ENCODE data around the gene A2ML1.
"Not testable (repeated sequence)": the region's sequence is repeated elsewhere in the genome, so short reads cannot be mapped to it uniquely, and the experiment has no call there.

Gene A2ML1

GRCh38 chr12:8852119-8852518 lies 29.7 kb downstream of the A2ML1 start:
- no peak for DNase-seq (ENCODE audit: low read depth in 2 of 2)

DNA sequence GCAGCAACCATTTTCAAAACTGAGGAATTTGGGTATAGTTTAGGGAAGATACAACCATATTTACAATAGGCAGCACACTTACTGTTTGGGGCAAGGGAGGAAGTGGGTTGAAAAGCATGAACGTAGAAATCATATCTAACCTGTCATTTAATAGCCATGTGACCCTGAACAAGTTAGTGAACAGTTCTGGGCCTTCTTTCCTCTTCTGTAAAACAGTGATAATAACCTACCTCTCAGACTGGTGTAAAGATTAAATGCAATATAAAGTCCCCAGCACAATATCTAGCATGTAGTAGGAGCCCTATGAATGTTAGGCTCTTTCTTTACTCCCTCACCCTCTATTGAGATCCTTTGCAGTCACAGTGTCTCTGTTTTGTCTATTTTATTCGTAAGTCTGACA lies 33.5 kb downstream of the A2ML1 start:
- no peak for DNase-seq (ENCODE audit: low read depth in 2 of 2)

GRCh38 chr12:8859448-8859847 lies 37.0 kb downstream of the A2ML1 start:
- DNase-seq (ENCODE audit: low read depth in 2 of 2), result not testable (repeated sequence)

DNA sequence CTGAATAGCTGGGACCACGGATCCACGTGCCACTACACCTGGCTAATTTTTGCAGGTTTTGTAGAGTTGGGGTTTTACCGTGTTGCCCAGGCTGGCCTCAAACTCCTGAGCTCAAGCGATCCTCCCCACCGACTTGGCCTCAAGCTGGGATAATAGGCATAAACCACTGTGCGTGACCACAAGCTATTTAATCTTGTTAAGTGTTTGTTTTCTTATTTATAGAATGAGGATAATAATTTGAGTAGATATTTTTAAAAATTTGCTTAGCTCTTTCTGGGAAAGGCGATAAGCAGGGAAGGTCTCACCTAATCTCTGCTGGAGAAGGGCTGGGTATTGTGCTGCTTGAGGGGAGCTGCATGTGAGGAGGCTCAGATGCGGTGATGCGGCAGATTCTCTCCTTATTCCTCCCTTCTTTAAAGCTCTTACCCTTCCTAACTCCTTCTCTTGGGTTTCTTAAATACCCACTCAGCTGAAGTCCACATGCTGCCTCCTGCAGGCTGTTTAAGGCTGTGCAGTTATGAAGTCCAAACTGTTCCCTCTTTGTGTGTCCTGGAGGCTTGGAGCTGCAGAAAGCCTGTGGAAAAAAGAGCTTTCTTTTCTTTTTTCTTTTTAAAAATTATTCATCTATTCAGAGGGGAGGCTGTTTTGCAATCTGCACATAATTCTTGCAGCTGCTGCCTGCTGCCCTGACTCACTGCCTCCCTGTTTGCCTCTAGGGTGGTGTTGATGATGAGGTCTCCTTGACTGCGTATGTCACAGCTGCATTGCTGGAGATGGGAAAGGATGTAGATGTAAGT lies 37.9 kb downstream of the A2ML1 start:
- DNase-seq (ENCODE audit: low read depth in 2 of 2), result peak in 1 of 2 donors; percentile 10

- DNase-seq (ENCODE audit: low read depth in 2 of 2), result no peak
Measured at GRCh38 chr12:8866429-8866828, 44.0 kb downstream of the A2ML1 start.

DNA sequence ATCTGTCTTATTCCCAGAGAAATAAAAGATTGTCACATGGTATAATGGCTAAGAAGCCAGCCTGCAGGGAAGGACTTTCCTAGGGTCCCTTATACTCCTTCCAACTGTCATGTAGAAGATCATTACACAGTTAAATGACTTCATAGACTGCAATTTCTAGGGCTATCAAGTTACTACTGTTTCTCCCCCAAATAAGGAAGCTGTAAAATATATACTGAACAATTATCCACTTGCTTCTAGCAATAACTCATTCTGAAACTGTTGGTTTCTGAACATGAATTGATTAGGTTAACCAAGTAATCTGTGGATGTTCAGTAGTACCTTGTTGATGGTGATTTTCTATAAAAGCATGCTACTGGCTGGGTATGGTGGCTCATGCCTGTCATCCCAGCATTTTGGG lies 44.6 kb downstream of the A2ML1 start:
- no peak for DNase-seq (ENCODE audit: low read depth in 2 of 2)

DNA sequence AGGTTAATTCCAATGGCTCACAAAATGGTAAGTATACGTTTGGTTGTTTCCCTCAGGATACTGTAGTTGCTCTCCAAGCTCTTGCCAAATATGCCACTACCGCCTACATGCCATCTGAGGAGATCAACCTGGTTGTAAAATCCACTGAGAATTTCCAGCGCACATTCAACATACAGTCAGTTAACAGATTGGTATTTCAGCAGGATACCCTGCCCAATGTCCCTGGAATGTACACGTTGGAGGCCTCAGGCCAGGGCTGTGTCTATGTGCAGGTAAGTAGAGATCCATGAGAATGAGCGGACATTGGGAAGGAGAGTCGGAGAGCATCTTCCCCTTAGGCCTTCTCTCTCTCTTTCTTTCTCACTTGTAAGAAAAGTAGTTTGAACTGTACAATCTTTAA lies 45.4 kb downstream of the A2ML1 start:
- no peak for DNase-seq (ENCODE audit: low read depth in 2 of 2)

DNA sequence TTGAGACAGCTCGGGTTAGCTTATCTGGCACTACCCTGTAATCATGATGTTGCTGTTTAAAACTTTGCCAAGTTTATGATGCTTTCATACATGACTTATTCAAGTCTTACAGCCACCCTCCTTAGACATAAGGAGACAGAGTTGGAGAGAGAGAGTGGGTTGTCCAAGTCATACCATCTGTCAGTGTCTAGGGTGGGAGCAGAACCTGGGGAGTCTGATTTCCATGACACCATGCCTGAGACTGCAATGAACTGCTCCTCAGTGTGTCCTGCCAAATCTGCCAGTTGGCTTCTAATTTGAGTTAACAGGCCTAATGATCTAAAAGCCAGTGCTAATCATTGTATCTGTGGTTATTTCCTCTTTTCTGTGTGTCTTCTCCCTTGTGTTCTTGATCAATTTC lies 48.2 kb downstream of the A2ML1 start:
- DNase-seq (ENCODE audit: low read depth in 2 of 2), result no peak

- no peak for DNase-seq (ENCODE audit: low read depth in 2 of 2)
Measured at GRCh38 chr12:8871068-8871467, 48.6 kb downstream of the A2ML1 start.

GRCh38 chr12:8876887-8877286 lies 54.5 kb downstream of the A2ML1 start:
- no peak for DNase-seq (ENCODE audit: low read depth in 2 of 2)

GRCh38 chr12:8886502-8887284 lies 64.3 kb downstream of the A2ML1 start:
- no peak for DNase-seq (ENCODE audit: low read depth in 2 of 2)

- DNase-seq (ENCODE audit: low read depth in 2 of 2), result no peak
Measured at GRCh38 chr12:8887285-8887715, 64.9 kb downstream of the A2ML1 start.

GRCh38 chr12:8890313-8891085 lies 68.1 kb downstream of the A2ML1 start:
- DNase-seq (ENCODE audit: low read depth in 2 of 2), result peak in 1 of 2 donors; percentile 60

DNA sequence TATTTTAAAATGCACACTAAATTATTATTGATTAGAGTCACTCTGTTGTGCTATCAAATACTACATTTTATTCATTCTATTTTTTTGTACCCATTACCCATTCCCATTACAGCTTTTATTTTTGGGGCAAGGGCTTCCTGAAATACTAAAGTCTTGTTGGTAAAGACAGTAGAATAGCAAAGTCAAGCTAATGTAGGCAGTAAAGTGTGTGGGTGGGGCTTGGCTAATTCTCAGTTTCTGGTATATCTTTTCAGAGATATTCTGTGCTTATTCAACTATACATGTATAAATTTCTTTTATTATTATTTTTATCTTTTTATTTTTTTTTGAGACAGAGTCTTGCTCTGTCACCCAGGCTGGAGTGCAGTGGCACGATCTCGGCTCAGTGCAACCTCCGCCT lies 69.6 kb downstream of the A2ML1 start:
- no peak for DNase-seq (ENCODE audit: low read depth in 2 of 2)

- DNase-seq (ENCODE audit: low read depth in 2 of 2), result no peak
Measured at GRCh38 chr12:8894378-8894777, 72.0 kb downstream of the A2ML1 start.

DNA sequence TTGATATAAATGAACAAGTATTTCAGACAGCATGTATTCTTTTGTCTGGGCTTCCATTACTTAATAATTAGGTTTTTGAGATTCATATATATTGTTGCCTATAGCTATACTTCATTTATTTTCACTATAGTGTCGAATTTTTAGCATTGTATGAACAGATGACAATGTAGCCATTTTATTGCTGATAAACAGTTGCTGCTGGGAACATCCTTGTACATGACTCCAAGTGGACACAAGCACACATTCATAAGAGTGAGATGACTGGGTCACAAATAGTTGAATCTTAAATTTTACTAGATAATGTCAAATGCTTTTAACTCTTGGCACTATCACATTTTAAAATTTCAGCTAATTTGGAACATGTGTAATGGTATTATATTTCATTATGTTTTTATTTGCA lies 72.6 kb downstream of the A2ML1 start:
- DNase-seq (ENCODE audit: low read depth in 2 of 2), result no peak

- DNase-seq (ENCODE audit: low read depth in 2 of 2), result no peak
Measured at GRCh38 chr12:8897081-8897480, 74.7 kb downstream of the A2ML1 start.

- no peak for DNase-seq (ENCODE audit: low read depth in 2 of 2)
Measured at GRCh38 chr12:8899830-8900229, 77.4 kb downstream of the A2ML1 start.

- not testable (repeated sequence) for DNase-seq (ENCODE audit: low read depth in 2 of 2)
Measured at GRCh38 chr12:8902703-8903102, 80.3 kb downstream of the A2ML1 start.

DNA sequence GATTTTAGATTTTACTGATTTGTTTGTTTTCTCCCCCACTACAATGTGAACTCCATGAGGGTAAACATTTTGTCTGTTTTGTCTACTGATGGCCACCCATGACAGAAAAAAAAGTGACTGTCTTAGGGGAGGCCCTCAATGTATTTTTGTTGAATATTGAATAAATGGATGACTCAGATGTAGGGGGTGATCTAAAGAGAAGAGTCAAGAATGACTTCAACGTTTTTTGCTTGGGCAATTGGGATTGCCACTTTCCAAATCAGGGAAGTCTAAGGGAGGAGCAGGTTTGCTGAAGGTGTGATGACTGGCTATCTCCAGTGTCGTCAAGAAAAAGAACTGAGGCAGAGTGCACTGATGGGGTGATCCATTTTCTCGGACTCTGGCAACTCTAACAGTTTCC lies 81.2 kb downstream of the A2ML1 start:
- DNase-seq (ENCODE audit: low read depth in 2 of 2), result no peak

DNA sequence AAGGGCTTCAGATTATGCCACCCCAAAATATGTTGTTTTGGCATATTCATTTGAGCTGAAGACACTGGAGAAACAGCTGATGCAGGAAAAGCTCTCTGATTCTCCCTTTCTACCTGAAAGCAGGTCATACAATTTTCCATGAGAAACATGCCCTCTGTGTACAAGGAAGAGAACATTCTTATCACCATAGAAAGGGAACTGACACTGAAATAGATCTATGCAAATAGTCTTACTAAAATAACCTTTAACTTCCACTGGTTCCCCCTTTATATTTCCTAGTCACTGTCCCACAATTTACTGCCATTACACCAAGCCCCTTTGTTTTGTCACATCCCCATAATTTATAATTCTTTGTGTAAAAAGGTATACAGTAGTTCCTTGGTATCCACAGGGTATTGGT lies 82.2 kb downstream of the A2ML1 start:
- DNase-seq (ENCODE audit: low read depth in 2 of 2), result no peak

- no peak for DNase-seq (ENCODE audit: low read depth in 2 of 2)
Measured at GRCh38 chr12:8905546-8905945, 83.1 kb downstream of the A2ML1 start.

All from stimulated activated CD4-positive, alpha-beta T cell treated with anti-CD3 and anti-CD28 coated beads, Interleukin-15, amount 100 ng/mL, for 48 hours (primary cell).